PC-9 (cell line): ENCODE measurements around the gene HTRA1. TPM values are rescaled to one million over a fixed set of nuclear protein-coding genes. Genes with fewer than 3 reads are reported as not detected.

ENCODE experiments used
- BruUV-seq: library from RNA; stranded (reverse); fragments of 400-500 nt; replicated peaks from 2 replicates; lab custom pipeline; 2021; lab: Mats Ljungman, UMichigan
- CTCF ChIA-PET: fragments of 300-600 bp; sonication (Branson Sonifier 250); formaldehyde crosslinking; loops from one replicate; lab custom pipeline; 2022; ENCODE audit warnings: antibody characterized with exemption; lab: Charles Lee
- POLR2A ChIA-PET: fragments of 300-600 bp; sonication (Branson Sonifier 250); formaldehyde crosslinking; loops from one replicate; lab custom pipeline; 2022; ENCODE audit warnings: antibody characterized with exemption; ENCODE audit not compliant: unreplicated experiment; lab: Charles Lee
- DNase-seq, 2 experiments: peaks; one replicate each; pipeline versions ENCODE4 v3.0.0 to v3.0.0-alpha.2; 2015 to 2022; ENCODE audit warnings: mixed read lengths in 1 of 2
- H2AFZ ChIP-seq: fragments of 200-600 bp; sonication (generic); 2 replicates; pipeline ENCODE4 v1.8.1; 2017; ENCODE audit warnings: antibody characterized with exemption
- H3F3A ChIP-seq: fragments of 200-600 bp; sonication (generic); 2 replicates; pipeline ENCODE4 v1.8.1; 2017; ENCODE audit warnings: antibody characterized with exemption, mild to moderate bottlenecking, low read depth; ENCODE audit not compliant: insufficient read depth
- H3K27ac ChIP-seq: fragments of 200-600 bp; sonication (generic); 2 replicates; pipeline ENCODE4 v1.6.1; 2016; ENCODE audit warnings: mixed run types
- H3K27me3 ChIP-seq: fragments of 200-600 bp; sonication (generic); 2 replicates; pipeline ENCODE4 v1.6.1; 2016; ENCODE audit warnings: low read depth, mixed run types; ENCODE audit not compliant: insufficient read depth
- H3K36me3 ChIP-seq: fragments of 200-600 bp; sonication (generic); 2 replicates; pipeline ENCODE4 v1.6.1; 2016; ENCODE audit warnings: low read depth, mixed run types
- H3K4me1 ChIP-seq: fragments of 200-600 bp; sonication (generic); replicated peaks from 2 replicates; pipeline ENCODE4 v1.6.1; 2016; ENCODE audit warnings: mixed run types; ENCODE audit not compliant: insufficient read depth
- H3K4me2 ChIP-seq: fragments of 200-600 bp; sonication (generic); 2 replicates; pipeline ENCODE4 v1.6.1; 2017; ENCODE audit warnings: mixed run types
- H3K4me3 ChIP-seq: fragments of 200-600 bp; sonication (generic); 2 replicates; pipeline ENCODE4 v1.6.1; 2016; ENCODE audit warnings: mixed run types
- H3K79me2 ChIP-seq: fragments of 200-600 bp; sonication (generic); 2 replicates; pipeline ENCODE4 v1.6.1; 2017; ENCODE audit warnings: low read depth, mixed run types
- H3K9me2 ChIP-seq: fragments of 200-600 bp; sonication (generic); 2 replicates; pipeline ENCODE4 v1.8.1; 2017; ENCODE audit warnings: mild to moderate bottlenecking; ENCODE audit not compliant: insufficient read depth
- H3K9me3 ChIP-seq: fragments of 200-600 bp; sonication (generic); 2 replicates; pipeline ENCODE4 v1.8.1; 2016; ENCODE audit warnings: low read depth; ENCODE audit not compliant: insufficient read depth
- H4K20me1 ChIP-seq: fragments of 200-600 bp; sonication (generic); 2 replicates; pipeline ENCODE4 v1.8.1; 2017; ENCODE audit not compliant: insufficient read depth
- CTCF ChIP-seq: fragments of 200-600 bp; sonication (generic); conservative IDR thresholded peaks from 2 replicates; pipeline ENCODE4 v1.6.1; 2017; ENCODE audit warnings: mixed run types, antibody characterized with exemption, mild to moderate bottlenecking, moderate library complexity
- EZH2 ChIP-seq: fragments of 200-600 bp; sonication (generic); IDR thresholded peaks from 2 replicates; pipeline ENCODE4 v1.8.0; 2017; ENCODE audit warnings: antibody characterized with exemption, low read depth
- intact Hi-C: fragments of 100-400 bp; cut with micrococcal nuclease; formaldehyde crosslinking; loops from one replicate; pipeline ENCODE4 v1.10.0; 2022; ENCODE audit not compliant: unreplicated experiment
- total RNA-seq: library from RNA; stranded (reverse); gene quantifications from 2 replicates; pipeline ENCODE4 v1.2.3, GENCODE V29; 2021

Gene HTRA1
- total RNA-seq, 1 experiment from 2014 or later: 18.0 TPM

DNA sequence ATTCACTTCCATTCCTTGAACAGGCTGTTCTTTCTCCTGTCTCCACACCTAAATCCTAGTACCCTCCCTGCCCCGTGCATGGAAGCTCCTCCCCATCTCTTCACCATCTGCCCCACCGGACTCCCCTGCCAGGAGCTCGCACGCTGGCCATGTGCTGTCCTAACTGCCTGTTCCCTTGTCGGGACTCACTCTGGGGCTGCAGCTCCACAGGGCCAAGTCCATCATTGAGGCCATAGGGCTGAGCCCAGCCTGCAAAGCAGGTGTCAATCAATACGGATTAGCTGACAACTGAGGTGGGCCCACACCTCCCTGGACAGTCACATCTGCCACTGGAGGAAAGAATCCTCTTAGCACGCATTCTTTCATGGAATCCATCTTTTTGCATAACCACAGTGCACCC is 57.8 kb downstream of the HTRA1 start:
- Histone ChIP-seq H3K4me3 (no peak overlapping the region), H3K79me2 (no peaks in the 10 kb centered on the region), H3K4me1 (no peaks in the 10 kb centered on the region), H3K9me3 (no peaks in the 10 kb centered on the region), H4K20me1 (no peaks in the 10 kb centered on the region), H3F3A (no peaks in the 10 kb centered on the region), H3K4me2 (no peak overlapping the region), H3K27me3 (peaks cover 8% of the 10 kb centered on the region; the same call in 1 of the 2 replicates), H2AFZ (no peak overlapping the region), H3K36me3 (no peaks in the 10 kb centered on the region), H3K9me2 (no peaks in the 10 kb centered on the region), H3K27ac (no peak overlapping the region)
- DNase-seq: no peak
- intact Hi-C loops: no loop called here
- BruUV-seq: no TSS peak
- TF ChIP-seq EZH2: no peak
- no peak for TF ChIP-seq CTCF
- POLR2A ChIA-PET: no interaction called here
- CTCF ChIA-PET: no interaction called here

DNA sequence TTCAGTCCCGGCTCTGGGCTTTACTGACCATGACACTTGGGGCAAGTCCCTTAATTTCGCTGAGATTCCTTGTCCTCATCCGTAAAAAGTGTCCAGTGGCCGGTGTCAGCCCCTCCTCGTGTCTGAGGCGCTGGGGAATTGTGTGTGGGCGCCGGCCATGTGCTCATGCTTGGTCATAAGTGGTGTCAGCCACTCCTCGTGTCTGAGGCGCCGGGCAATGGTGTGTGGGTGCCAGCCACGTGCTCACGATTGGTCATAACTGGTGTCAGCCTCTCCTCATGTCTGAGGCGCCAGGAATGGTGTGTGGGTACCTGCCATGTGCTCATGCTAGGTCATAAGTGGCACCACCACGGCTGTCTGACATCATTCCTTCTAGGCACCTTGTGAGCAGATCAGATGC is 58.5 kb downstream of the HTRA1 start:
- Histone ChIP-seq H3K4me1 (no peaks in the 10 kb centered on the region), H3K9me2 (no peaks in the 10 kb centered on the region), H3K36me3 (no peaks in the 10 kb centered on the region), H3K9me3 (no peaks in the 10 kb centered on the region), H3F3A (no peaks in the 10 kb centered on the region), H3K4me3 (no peak overlapping the region), H3K27me3 (peaks cover 8% of the 10 kb centered on the region; the same call in 1 of the 2 replicates), H3K4me2 (no peak overlapping the region), H3K79me2 (no peaks in the 10 kb centered on the region), H4K20me1 (no peaks in the 10 kb centered on the region), H2AFZ (no peak overlapping the region), H3K27ac (no peak overlapping the region)
- intact Hi-C loops: no loop called here
- ChIA-PET POLR2A (no interaction called here), CTCF (no interaction called here)
- no peak for TF ChIP-seq EZH2
- no peak for DNase-seq
- no TSS peak for BruUV-seq

DNA sequence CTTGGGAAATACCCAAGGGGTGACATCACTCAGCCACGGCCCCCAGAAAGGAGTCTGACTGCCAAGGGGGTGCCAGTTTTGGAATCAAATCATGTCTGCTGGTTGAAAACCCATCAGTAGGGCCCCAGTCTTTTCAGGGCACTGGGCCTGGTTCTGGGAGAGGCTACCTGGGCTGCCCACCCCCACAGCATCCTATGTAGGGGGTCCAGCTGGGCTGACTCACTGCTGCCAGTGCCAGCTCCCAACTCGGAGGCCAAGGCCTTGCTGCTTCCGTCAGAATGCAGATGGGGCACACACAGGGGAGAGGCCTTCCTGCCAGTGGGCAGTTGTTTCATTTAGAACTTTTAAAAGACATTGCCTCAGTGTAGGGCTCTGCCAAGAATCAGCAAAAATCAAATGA is 59.7 kb downstream of the HTRA1 start:
- H3K79me2 ChIP-seq: no peaks in the 10 kb centered on the region
- H3K27me3 ChIP-seq: peaks cover 8% of the 10 kb centered on the region; the same call in 1 of the 2 replicates
- no peaks in the 10 kb centered on the region for H3K9me2 ChIP-seq
- no peaks in the 10 kb centered on the region for H3K9me3 ChIP-seq
- H3K4me1 ChIP-seq: no peaks in the 10 kb centered on the region
- BruUV-seq: no TSS peak
- no peak overlapping the region for H3K27ac ChIP-seq
- H4K20me1 ChIP-seq: no peaks in the 10 kb centered on the region
- CTCF ChIA-PET: no interaction called here
- POLR2A ChIA-PET: no interaction called here
- H2AFZ ChIP-seq: no peak overlapping the region
- no peaks in the 10 kb centered on the region for H3F3A ChIP-seq
- no peak overlapping the region for H3K4me3 ChIP-seq
- intact Hi-C loops: no loop called here
- DNase-seq: no peak
- no peak overlapping the region for H3K4me2 ChIP-seq
- TF ChIP-seq CTCF (no peak), EZH2 (no peak)
- H3K36me3 ChIP-seq: no peaks in the 10 kb centered on the region

- H3K4me2 ChIP-seq: no peak overlapping the region
- no peaks in the 10 kb centered on the region for H3K9me3 ChIP-seq
- H3K27me3 ChIP-seq: peaks cover 8% of the 10 kb centered on the region; the same call in 1 of the 2 replicates
- no peak overlapping the region for H3K4me3 ChIP-seq
- POLR2A ChIA-PET: no interaction called here
- H4K20me1 ChIP-seq: no peaks in the 10 kb centered on the region
- no peaks in the 10 kb centered on the region for H3K9me2 ChIP-seq
- CTCF ChIA-PET: interaction anchor here (1.4 kb wide), 1 partner anchor 41 kb away, joined by 7 read pairs; no protein-coding TSS in a partner anchor
- no peak for DNase-seq
- BruUV-seq: no TSS peak
- no peak overlapping the region for H2AFZ ChIP-seq
- intact Hi-C loops: loop anchor here (5.0 kb wide), 1 partner anchor 177 kb away; no protein-coding TSS in a partner anchor
- H3K36me3 ChIP-seq: no peaks in the 10 kb centered on the region
- H3K27ac ChIP-seq: no peak overlapping the region
- TF ChIP-seq EZH2 (no peak), CTCF (no peak)
- no peaks in the 10 kb centered on the region for H3K79me2 ChIP-seq
- no peaks in the 10 kb centered on the region for H3F3A ChIP-seq
- H3K4me1 ChIP-seq: no peaks in the 10 kb centered on the region
Observed at GRCh38 chr10:122524811-122525210, 63.5 kb downstream of the HTRA1 start.
